GM23338 (cell line): ENCODE measurements around the gene PRDM10. TPM values are rescaled to one million over a fixed set of nuclear protein-coding genes. Genes with fewer than 3 reads are reported as not detected.

Source experiments
- ATAC-seq: fragments of 200-7000 bp; cut with Tn5 transposase; 3 replicates; pipeline ENCODE4 v1.9.1; 2020
- DNase-seq: peaks from one replicate; pipeline ENCODE4 v3.0.0-alpha.2; 2015; ENCODE audit warnings: low spot score
- H2AFZ ChIP-seq: fragments of 200-600 bp; sonication (generic); 2 replicates; pipeline ENCODE4 v1.8.0; 2016; ENCODE audit warnings: antibody characterized with exemption, mild to moderate bottlenecking, moderate library complexity
- H3F3A ChIP-seq: fragments of 200-600 bp; sonication (generic); replicated peaks from 2 replicates; pipeline ENCODE4 v1.8.0; 2017; ENCODE audit warnings: antibody characterized with exemption, mixed run types, low read depth
- H3K27ac ChIP-seq: fragments of 200-600 bp; sonication (generic); 2 replicates; pipeline ENCODE4 v1.6.1; 2016; ENCODE audit warnings: low read depth
- H3K27me3 ChIP-seq: fragments of 200-600 bp; sonication (generic); 2 replicates; pipeline ENCODE4 v1.8.0; 2016; ENCODE audit warnings: mild to moderate bottlenecking, mixed run types, moderate library complexity; ENCODE audit not compliant: insufficient read depth
- H3K36me3 ChIP-seq: fragments of 200-600 bp; sonication (generic); 2 replicates; pipeline ENCODE4 v1.8.0; 2016; ENCODE audit warnings: mild to moderate bottlenecking; ENCODE audit not compliant: insufficient read depth
- H3K4me1 ChIP-seq: fragments of 200-600 bp; sonication (generic); 2 replicates; pipeline ENCODE4 v1.8.0; 2016; ENCODE audit warnings: mild to moderate bottlenecking, moderate library complexity; ENCODE audit not compliant: insufficient read depth
- H3K4me2 ChIP-seq: fragments of 200-600 bp; sonication (generic); 2 replicates; pipeline ENCODE4 v1.7.1; 2017; ENCODE audit warnings: mixed run types
- H3K4me3 ChIP-seq: fragments of 200-600 bp; sonication (generic); 2 replicates; pipeline ENCODE4 v1.6.1; 2016; ENCODE audit warnings: mixed run types
- H3K79me2 ChIP-seq: fragments of 200-600 bp; sonication (generic); replicated peaks from 2 replicates; pipeline ENCODE4 v1.8.0; 2017; ENCODE audit warnings: mild to moderate bottlenecking; ENCODE audit not compliant: insufficient read depth
- H3K9me2 ChIP-seq: fragments of 200-600 bp; sonication (generic); 2 replicates; pipeline ENCODE4 v1.8.0; 2017; ENCODE audit not compliant: insufficient read depth
- H4K20me1 ChIP-seq: fragments of 200-600 bp; sonication (generic); replicated peaks from 2 replicates; pipeline ENCODE4 v1.8.0; 2017; ENCODE audit warnings: mild to moderate bottlenecking; ENCODE audit not compliant: insufficient read depth
- H3K27ac Mint-ChIP-seq: 2 replicates; pipeline ENCODE4 v1.8.0; 2020; ENCODE audit warnings: inconsistent platforms, mild to moderate bottlenecking, moderate library complexity, mixed read lengths
- H3K27me3 Mint-ChIP-seq: 3 replicates; pipeline ENCODE4 v1.8.0; 2022; ENCODE audit warnings: low read depth, mild to moderate bottlenecking, moderate library complexity, mixed read lengths, inconsistent platforms; ENCODE audit not compliant: insufficient read depth, poor library complexity
- H3K36me3 Mint-ChIP-seq: 3 replicates; pipeline ENCODE4 v1.8.0; 2021; ENCODE audit warnings: low read depth, mild to moderate bottlenecking, inconsistent platforms, moderate library complexity, mixed read lengths
- H3K4me1 Mint-ChIP-seq: 3 replicates; pipeline ENCODE4 v1.8.0; 2020; ENCODE audit warnings: mild to moderate bottlenecking, inconsistent platforms, mixed read lengths
- H3K4me3 Mint-ChIP-seq: 3 replicates; pipeline ENCODE4 v1.8.0; 2021; ENCODE audit warnings: moderate library complexity, mild to moderate bottlenecking, inconsistent platforms, mixed read lengths
- H3K9me3 Mint-ChIP-seq: 3 replicates; pipeline ENCODE4 v1.8.0; 2020; ENCODE audit warnings: moderate library complexity, mild to moderate bottlenecking, inconsistent platforms, mixed read lengths
- JUNB ChIP-seq: IDR thresholded peaks from one replicate; pipeline ENCODE4 v1.6.1; 2016; ENCODE audit warnings: antibody characterized with exemption; ENCODE audit not compliant: unreplicated experiment
- POLR2AphosphoS5 ChIP-seq: IDR thresholded peaks from 2 replicates; pipeline ENCODE4 v1.6.1; 2016; ENCODE audit warnings: antibody characterized with exemption, low read depth
- REST ChIP-seq: IDR thresholded peaks from one replicate; pipeline ENCODE4 v1.6.1; 2018; ENCODE audit warnings: antibody characterized with exemption; ENCODE audit not compliant: unreplicated experiment
- STAT1 ChIP-seq: IDR thresholded peaks from one replicate; pipeline ENCODE4 v1.6.1; 2016; ENCODE audit warnings: antibody characterized with exemption; ENCODE audit not compliant: unreplicated experiment
- ZNF114 ChIP-seq: fragments of 250-450 bp; sonication (Bioruptor Pico); IDR thresholded peaks from 2 replicates; pipeline ENCODE4 v1.5.0; 2020; ENCODE audit warnings: mild to moderate bottlenecking, moderate library complexity
- polyA plus RNA-seq: library from polyadenylated mRNA; unstranded; fragments of >200 nt; fragmentation: Nextera tagmentation; extraction: Ambion mirVana; gene quantifications from 2 replicates; pipeline ENCODE4 v1.2.1, GENCODE V29; 2016
- total RNA-seq: library from RNA; depleted of rRNA; stranded (reverse); fragments of >200 nt; shearing (Covaris generic); gene quantifications from 2 replicates; pipeline ENCODE4 v1.2.3, GENCODE V29; 2014
- TF ChIP-seq, protein P1 (sequence below): fragments of 250-450 bp; sonication (Bioruptor Pico); IDR thresholded peaks from 2 replicates; pipeline ENCODE4 v1.5.0; 2020; ENCODE audit warnings: mild to moderate bottlenecking, moderate library complexity

Gene PRDM10
- total and polyA plus RNA-seq, 2 experiments from 2014 or later: 5.2 to 14.9 TPM

DNA sequence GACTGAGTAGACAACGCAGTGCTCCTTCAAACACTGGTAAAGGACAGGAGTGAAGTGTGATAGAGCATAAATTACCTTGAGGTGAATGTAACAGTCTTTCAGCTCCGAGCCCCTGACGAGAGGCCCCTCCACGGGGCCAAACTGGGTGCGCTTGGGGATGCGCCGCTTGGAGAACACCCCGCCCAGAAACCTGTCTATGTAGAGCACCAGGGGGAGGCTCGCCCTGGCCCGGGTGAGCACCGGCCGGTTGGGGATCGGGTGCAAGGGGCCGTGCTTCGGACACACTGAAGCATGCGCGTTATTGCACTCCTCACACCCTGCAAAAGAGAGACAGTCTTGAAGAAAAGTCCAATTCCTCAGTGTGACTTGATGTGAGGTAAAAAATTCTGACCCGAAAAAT, 57.9 kb downstream of the PRDM10 start (continued):
- TF ChIP-seq REST: no peak

- Histone ChIP-seq H2AFZ (no peak overlapping the region), H3K27ac (0 out of 2 replicates have a peak overlapping the region, but pooled peaks have one; percentile 74), H3K79me2 (no peaks in the 10 kb centered on the region), H3F3A (no peaks in the 10 kb centered on the region), H4K20me1 (no peaks in the 10 kb centered on the region), H3K4me1 (peaks cover 4% of the 10 kb centered on the region), H3K4me3 (no peak overlapping the region), H3K36me3 (peaks cover 8% of the 10 kb centered on the region; the same call in 1 of the 2 replicates), H3K4me2 (no peak overlapping the region), H3K9me2 (peaks cover 3% of the 10 kb centered on the region; the same call in 1 of the 2 replicates), H3K27me3 (no peaks in the 10 kb centered on the region)
- TF ChIP-seq JUNB (no peak), POLR2AphosphoS5 (no peak), REST (no peak), ZNF114 (CRISPR knock-in tag) (no peak), STAT1 (no peak)
- TF ChIP-seq, protein P1, sequence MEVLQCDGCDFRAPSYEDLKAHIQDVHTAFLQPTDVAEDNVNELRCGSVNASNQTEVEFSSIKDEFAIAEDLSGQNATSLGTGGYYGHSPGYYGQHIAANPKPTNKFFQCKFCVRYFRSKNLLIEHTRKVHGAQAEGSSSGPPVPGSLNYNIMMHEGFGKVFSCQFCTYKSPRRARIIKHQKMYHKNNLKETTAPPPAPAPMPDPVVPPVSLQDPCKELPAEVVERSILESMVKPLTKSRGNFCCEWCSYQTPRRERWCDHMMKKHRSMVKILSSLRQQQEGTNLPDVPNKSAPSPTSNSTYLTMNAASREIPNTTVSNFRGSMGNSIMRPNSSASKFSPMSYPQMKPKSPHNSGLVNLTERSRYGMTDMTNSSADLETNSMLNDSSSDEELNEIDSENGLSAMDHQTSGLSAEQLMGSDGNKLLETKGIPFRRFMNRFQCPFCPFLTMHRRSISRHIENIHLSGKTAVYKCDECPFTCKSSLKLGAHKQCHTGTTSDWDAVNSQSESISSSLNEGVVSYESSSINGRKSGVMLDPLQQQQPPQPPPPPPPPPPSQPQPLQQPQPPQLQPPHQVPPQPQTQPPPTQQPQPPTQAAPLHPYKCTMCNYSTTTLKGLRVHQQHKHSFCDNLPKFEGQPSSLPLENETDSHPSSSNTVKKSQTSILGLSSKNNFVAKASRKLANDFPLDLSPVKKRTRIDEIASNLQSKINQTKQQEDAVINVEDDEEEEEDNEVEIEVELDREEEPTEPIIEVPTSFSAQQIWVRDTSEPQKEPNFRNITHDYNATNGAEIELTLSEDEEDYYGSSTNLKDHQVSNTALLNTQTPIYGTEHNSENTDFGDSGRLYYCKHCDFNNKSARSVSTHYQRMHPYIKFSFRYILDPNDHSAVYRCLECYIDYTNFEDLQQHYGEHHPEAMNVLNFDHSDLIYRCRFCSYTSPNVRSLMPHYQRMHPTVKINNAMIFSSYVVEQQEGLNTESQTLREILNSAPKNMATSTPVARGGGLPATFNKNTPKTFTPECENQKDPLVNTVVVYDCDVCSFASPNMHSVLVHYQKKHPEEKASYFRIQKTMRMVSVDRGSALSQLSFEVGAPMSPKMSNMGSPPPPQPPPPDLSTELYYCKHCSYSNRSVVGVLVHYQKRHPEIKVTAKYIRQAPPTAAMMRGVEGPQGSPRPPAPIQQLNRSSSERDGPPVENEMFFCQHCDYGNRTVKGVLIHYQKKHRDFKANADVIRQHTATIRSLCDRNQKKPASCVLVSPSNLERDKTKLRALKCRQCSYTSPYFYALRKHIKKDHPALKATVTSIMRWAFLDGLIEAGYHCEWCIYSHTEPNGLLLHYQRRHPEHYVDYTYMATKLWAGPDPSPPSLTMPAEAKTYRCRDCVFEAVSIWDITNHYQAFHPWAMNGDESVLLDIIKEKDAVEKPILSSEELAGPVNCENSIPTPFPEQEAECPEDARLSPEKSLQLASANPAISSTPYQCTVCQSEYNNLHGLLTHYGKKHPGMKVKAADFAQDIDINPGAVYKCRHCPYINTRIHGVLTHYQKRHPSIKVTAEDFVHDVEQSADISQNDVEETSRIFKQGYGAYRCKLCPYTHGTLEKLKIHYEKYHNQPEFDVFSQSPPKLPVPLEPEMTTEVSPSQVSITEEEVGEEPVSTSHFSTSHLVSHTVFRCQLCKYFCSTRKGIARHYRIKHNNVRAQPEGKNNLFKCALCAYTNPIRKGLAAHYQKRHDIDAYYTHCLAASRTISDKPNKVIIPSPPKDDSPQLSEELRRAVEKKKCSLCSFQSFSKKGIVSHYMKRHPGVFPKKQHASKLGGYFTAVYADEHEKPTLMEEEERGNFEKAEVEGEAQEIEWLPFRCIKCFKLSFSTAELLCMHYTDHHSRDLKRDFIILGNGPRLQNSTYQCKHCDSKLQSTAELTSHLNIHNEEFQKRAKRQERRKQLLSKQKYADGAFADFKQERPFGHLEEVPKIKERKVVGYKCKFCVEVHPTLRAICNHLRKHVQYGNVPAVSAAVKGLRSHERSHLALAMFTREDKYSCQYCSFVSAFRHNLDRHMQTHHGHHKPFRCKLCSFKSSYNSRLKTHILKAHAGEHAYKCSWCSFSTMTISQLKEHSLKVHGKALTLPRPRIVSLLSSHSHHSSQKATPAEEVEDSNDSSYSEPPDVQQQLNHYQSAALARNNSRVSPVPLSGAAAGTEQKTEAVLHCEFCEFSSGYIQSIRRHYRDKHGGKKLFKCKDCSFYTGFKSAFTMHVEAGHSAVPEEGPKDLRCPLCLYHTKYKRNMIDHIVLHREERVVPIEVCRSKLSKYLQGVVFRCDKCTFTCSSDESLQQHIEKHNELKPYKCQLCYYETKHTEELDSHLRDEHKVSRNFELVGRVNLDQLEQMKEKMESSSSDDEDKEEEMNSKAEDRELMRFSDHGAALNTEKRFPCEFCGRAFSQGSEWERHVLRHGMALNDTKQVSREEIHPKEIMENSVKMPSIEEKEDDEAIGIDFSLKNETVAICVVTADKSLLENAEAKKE (CRISPR knock-in tag): no peak
- no peak overlapping the region for H3K27ac Mint-ChIP-seq
- H3K9me3 Mint-ChIP-seq: no peaks in the 10 kb centered on the region; the same call in 2 of the 3 replicates
- DNase-seq (no peak), ATAC-seq (no peak)
- peaks cover 21% of the 10 kb centered on the region for H3K36me3 Mint-ChIP-seq
- H3K4me3 Mint-ChIP-seq: no peak overlapping the region
- H3K4me1 Mint-ChIP-seq: peaks cover 37% of the 10 kb centered on the region
- peaks cover 4% of the 10 kb centered on the region for H3K27me3 Mint-ChIP-seq
These were observed 59.6 kb downstream of the PRDM10 start for GRCh38 chr11:129943036-129943435.
